Measurements from ENCODE around the gene NRXN3.

- TF ChIP-seq EZH2phosphoT487 (IDR thresholded peaks at IDR 0.05) (no peak), EZH2 (IDR thresholded peaks at IDR 0.05) (no peak)
- TF ChIP-seq, protein P1, sequence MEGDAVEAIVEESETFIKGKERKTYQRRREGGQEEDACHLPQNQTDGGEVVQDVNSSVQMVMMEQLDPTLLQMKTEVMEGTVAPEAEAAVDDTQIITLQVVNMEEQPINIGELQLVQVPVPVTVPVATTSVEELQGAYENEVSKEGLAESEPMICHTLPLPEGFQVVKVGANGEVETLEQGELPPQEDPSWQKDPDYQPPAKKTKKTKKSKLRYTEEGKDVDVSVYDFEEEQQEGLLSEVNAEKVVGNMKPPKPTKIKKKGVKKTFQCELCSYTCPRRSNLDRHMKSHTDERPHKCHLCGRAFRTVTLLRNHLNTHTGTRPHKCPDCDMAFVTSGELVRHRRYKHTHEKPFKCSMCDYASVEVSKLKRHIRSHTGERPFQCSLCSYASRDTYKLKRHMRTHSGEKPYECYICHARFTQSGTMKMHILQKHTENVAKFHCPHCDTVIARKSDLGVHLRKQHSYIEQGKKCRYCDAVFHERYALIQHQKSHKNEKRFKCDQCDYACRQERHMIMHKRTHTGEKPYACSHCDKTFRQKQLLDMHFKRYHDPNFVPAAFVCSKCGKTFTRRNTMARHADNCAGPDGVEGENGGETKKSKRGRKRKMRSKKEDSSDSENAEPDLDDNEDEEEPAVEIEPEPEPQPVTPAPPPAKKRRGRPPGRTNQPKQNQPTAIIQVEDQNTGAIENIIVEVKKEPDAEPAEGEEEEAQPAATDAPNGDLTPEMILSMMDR (IDR thresholded peaks at IDR 0.05), result no peak
These were observed 2.3 kb downstream of the NRXN3 start for GRCh38 chr14:78172428-78172827.
